ENCODE data around the gene MYO5B.

Gene MYO5B

DNA sequence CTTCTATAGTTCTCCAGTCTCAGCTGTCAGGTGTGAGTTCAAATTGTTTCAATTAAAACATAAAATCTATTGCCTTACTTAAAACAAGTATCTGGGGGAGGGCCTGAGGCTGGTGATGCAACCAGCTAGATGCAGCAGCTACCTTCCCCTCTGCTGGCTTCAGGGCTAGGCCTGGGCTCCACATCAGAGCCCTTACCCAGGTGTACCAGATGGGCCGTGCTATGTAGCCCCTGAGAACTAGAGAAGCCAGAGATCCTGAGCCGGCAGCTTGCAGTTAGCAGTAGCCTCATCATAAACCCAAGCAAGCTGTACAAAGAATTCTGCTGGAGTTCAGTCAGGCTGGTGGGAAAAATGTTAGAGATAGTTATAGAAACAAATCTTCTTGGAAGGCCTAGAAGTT lies 284.0 kb downstream of the MYO5B start:
- TF ChIP-seq, protein P1, sequence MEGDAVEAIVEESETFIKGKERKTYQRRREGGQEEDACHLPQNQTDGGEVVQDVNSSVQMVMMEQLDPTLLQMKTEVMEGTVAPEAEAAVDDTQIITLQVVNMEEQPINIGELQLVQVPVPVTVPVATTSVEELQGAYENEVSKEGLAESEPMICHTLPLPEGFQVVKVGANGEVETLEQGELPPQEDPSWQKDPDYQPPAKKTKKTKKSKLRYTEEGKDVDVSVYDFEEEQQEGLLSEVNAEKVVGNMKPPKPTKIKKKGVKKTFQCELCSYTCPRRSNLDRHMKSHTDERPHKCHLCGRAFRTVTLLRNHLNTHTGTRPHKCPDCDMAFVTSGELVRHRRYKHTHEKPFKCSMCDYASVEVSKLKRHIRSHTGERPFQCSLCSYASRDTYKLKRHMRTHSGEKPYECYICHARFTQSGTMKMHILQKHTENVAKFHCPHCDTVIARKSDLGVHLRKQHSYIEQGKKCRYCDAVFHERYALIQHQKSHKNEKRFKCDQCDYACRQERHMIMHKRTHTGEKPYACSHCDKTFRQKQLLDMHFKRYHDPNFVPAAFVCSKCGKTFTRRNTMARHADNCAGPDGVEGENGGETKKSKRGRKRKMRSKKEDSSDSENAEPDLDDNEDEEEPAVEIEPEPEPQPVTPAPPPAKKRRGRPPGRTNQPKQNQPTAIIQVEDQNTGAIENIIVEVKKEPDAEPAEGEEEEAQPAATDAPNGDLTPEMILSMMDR (IDR thresholded peaks at IDR 0.05; ENCODE audit: control insufficient read depth, insufficient read depth, low read depth, low read length, missing control alignments) = no peak
- no peak for DNase-seq (ENCODE audit: low read depth)

DNA sequence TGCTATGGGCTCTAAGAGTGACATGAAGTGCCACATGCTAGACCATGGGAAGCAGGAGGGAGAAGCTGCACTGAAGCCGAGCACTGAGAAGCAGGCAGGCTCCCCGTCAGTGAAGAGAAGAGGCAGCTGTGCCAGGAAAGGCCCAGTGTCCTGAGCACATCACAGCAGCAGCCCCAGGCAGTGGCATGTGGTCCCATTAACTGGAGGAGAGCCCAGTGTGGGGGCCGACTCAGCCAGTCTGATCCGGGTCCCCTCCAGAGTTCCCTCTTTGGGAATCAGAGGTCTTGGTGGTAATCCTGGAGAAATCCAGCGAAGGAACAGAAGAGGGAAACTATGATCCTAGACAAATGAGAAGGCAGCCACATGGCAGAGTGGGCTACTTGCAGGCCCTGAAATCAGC lies 284.9 kb downstream of the MYO5B start:
- H3K4me3 ChIP-seq (ENCODE audit: control insufficient read depth, low read depth, low read length) = no peak overlapping the region
- TF ChIP-seq, protein P1 (IDR thresholded peaks at IDR 0.05; ENCODE audit: control insufficient read depth, insufficient read depth, low read depth, low read length, missing control alignments) = no peak
- DNase-seq (ENCODE audit: low read depth) = no peak

More for the DNA sequence above, 284.0 kb downstream of the MYO5B start:
- H3K4me3 ChIP-seq (ENCODE audit: control insufficient read depth, low read depth, low read length) = no peak overlapping the region

DNA sequence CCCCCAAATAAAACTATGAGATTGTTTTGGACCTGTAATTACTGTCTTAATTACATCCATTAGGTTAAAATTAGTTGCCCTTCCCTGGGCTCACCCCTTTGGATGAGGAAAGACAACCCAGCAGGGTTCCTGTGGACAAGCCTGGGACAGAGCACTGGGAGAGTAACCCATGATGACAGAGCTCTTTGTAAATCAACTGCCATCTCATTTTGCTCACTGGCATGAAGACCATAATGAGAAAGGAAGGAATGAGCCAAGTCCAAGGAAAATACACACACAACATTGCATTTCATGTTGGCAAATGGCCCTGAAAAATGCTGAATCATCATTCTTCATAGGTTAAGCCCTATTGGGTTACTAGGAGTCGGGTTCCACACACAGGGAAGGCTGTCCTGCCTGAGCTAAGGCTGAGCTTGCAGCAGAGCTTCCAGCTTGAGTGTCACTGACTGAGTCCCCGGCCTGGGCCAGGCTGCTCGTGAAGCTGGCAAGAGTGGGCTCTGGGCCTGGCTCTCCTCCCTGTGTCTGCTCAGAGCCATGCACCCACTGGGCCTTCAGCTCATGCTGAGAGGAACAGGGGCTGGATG lies 287.5 kb downstream of the MYO5B start:
- DNase-seq (ENCODE audit: low read depth) = no peak
- no peak overlapping the region for H3K4me3 ChIP-seq (ENCODE audit: control insufficient read depth, low read depth, low read length)
- TF ChIP-seq, protein P1 (IDR thresholded peaks at IDR 0.05; ENCODE audit: control insufficient read depth, insufficient read depth, low read depth, low read length, missing control alignments) = no peak

DNA sequence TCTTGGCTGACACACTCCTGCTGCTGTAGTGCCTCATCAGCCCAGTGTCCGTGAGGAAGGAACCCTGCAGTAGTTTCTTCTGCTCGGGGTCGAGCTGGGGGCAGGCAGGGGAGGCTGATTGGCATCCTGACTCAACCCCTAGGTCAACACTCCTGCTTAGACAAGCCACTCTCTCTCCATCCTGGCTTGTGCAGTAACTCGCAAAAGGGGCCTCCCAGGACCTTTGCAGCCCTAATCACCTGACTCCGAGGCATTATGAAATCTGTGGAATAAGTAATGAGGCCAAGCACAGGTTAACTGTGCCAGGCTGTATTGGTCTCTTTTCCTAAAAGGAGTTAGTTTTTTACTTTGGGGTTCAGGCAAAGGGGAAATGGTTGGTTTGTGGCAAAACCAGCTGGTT lies 289.2 kb downstream of the MYO5B start:
- TF ChIP-seq, protein P1 (IDR thresholded peaks at IDR 0.05; ENCODE audit: control insufficient read depth, insufficient read depth, low read depth, low read length, missing control alignments) = no peak
- no peak for DNase-seq (ENCODE audit: low read depth)
- H3K4me3 ChIP-seq (ENCODE audit: control insufficient read depth, low read depth, low read length) = no peak overlapping the region

DNA sequence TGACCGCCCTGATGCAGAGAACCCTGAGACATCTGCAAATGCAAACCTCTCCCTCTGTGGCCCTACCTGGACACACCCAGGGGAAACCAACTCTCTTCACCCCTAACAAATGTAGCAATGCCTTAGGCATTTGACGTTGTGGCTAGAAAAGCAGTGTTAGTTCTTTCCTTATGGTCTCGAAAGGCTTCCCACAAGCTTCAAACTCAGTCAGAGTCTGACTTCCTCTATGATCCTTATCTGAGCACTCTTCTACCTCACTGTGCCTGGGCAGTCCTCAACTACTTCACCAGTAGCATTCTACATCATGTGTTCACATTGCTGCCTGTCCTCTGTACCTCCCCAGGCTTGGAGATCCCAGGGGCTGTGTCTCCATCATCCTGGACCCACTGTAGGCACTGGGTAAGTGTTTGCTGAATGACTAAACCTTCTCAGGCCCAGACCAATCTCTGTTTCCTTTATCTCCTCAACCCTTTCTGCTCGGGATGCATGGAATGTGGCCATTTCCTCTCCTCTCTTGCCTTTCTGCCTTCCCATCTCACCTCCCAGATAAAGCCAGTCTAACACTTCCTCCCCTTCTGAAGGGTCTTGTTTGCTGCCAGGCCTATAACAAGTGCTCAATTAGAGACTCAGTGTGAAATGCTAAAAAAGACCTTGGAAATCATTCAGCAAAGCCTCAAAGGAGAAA lies 289.9 kb downstream of the MYO5B start:
- TF ChIP-seq, protein P1 (IDR thresholded peaks at IDR 0.05; ENCODE audit: control insufficient read depth, insufficient read depth, low read depth, low read length, missing control alignments) = no peak
- DNase-seq (ENCODE audit: low read depth) = no peak
- H3K4me3 ChIP-seq (ENCODE audit: control insufficient read depth, low read depth, low read length) = no peak overlapping the region

DNA sequence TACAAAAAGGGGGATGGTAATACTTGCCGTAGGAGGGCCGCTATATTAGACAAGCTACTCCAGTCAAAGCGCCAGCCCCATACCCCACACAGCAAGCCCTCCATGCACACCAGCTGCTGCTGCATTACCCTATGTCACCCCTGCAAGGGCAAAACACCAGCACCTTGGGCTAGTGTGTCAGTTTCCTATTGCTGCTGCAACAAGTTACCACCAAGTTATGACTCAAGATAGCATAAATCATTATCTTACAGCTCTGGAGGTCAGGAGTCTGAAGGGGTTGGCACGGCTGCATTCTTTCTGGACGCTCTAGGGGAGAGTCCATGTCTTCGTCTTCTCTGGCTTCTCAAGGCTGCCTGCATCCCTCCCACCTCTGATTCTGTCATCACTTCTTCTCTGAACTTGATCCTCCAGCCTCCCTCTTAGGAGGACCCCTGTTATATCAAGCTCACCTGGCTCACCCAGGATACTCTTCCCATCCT lies 293.0 kb downstream of the MYO5B start:
- no peak for DNase-seq (ENCODE audit: low read depth)
- H3K4me3 ChIP-seq (ENCODE audit: control insufficient read depth, low read depth, low read length) = no peak overlapping the region
- TF ChIP-seq, protein P1 (IDR thresholded peaks at IDR 0.05; ENCODE audit: control insufficient read depth, insufficient read depth, low read depth, low read length, missing control alignments) = no peak

All from AG09309 (cell line).